LNCAP (cell line): ENCODE measurements around the gene CCNL1.

Source experiments
- CTCF ChIP-seq: fragments of 450-650 bp; IDR thresholded peaks from 2 replicates; pipeline ENCODE4 v1.5.1; 2017; ENCODE audit warnings: mild to moderate bottlenecking

CCNL1 gene

GRCh38 chr3:157152930-157153329 is 7.0 kb downstream of the CCNL1 start:
- TF ChIP-seq CTCF, result no peak

DNA sequence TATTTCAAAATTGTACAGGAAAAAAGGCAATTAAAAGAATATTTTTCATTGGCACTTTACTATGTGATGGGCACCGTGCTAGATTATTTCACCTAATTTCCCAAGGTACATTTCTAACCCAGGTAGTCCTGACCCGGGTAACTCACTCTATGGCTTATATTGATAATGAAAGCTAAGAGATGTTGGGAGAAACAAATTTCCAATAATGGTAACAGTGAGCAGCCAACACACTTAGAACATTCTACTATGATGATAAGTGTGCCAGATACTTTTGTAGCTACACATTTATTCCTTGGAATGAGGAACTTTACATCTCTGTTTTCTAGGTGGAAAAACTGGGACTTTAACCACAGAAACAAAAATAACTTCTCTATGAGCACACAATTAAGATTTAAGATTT is 7.5 kb downstream of the CCNL1 start:
- TF ChIP-seq CTCF, result no peak

- no peak for TF ChIP-seq CTCF
Measured at GRCh38 chr3:157151627-157152026, 8.3 kb downstream of the CCNL1 start.

DNA sequence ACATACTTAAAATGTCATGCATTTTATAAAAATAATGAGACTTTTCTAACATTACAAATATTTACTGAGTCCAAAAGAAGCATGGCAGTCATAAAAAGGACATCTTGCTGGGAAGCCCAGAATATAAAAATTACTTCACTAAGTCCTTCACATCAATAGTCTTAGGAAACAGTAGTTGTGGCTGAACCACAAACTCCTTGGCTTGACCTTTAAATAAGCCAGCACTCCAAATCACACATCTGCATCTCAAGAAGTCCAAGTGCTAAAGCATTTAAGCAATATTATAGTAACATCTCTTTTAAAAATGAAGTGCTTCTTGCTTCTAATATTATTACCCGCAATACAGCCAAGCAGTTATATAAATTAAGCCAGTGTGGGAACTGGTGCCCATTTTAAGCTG is 8.8 kb downstream of the CCNL1 start:
- no peak for TF ChIP-seq CTCF

DNA sequence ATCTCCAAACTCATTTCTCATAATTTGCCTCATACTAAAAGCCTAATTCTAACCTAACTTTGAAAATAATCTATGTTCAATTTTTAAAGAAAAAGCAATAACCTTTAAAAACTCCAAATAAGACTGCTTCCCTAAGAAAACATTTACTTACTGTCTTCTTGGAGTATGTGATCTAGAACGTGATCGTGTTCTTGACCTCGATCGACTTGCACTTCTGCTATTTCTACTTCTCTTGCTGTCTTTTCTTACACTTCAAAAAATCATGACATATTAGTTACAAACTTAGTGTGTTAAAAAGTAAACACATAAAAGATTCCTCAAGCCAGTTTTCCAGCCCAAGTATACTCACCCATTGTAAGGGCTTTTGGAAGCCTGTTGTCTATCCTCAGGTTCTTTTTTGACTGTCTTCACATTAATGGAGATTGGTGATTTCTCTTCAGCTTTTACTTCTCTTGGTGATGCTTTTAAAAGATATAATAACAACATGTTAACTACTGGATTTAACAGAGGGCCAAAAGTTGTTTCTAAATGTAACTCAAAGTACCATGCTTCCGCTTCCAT is 10.7 kb downstream of the CCNL1 start:
- no peak for TF ChIP-seq CTCF

- TF ChIP-seq CTCF, result no peak
Measured at GRCh38 chr3:157148196-157148889, 11.6 kb downstream of the CCNL1 start.

DNA sequence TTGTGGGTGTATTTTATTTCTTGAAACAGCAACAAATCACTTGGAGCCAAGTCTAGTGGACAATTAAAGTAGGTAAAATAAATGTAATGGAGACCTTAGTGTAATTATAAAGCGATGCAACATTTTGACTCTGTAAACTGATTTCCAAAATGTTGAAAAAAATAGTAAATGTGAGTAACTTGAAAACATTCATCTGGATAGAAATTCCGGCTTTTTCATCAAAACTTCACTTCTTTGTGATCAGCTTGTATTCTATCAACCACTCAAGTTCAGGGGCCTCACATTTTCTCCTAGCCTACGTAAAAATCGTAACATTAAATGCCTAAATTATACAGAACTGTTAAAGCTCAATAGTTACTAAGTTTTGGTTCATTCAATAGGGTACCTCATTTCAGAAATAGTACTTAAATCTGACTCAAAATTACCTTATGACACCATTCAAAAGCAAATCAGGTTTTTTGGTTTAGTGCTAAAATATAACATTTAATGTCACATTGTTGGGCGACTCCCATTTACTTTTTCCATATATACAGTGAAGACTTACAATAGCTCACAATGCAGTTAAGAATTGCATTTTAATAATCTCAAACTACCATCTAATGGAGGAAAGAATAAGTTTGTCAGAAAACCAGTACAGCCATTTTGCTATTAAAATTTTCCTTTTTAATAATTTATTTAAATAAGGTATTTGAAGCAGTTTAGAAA is 12.7 kb downstream of the CCNL1 start:
- TF ChIP-seq CTCF, result no peak
